GDM1 (cell line): Measurements from ENCODE around the gene FAM76B.
"Not testable (repeated sequence)": the region's sequence is repeated elsewhere in the genome, so short reads cannot be mapped to it uniquely, and the experiment has no call there.

Source experiments
- DNase-seq: peaks from one replicate; lab custom pipeline; 2025; lab: John Stamatoyannopoulos, UW

The FAM76B gene

GRCh38 chr11:95789506-95790122 is at the start of gene FAM76B:
Gene FAM76B, minus strand, starts transcription at chr11:95789782. Its CDS starts 304 bp downstream, at chr11:95789478.
- DNase-seq, result peak; percentile 99

GRCh38 chr11:95835768-95836488 is 46.3 kb upstream of the FAM76B start:
- DNase-seq, result peak; percentile 11

GRCh38 chr11:95835351-95835750 is 45.8 kb upstream of the FAM76B start:
- no peak for DNase-seq

- DNase-seq, result no peak
These were observed 43.8 kb upstream of the FAM76B start for GRCh38 chr11:95833378-95833777.

DNA sequence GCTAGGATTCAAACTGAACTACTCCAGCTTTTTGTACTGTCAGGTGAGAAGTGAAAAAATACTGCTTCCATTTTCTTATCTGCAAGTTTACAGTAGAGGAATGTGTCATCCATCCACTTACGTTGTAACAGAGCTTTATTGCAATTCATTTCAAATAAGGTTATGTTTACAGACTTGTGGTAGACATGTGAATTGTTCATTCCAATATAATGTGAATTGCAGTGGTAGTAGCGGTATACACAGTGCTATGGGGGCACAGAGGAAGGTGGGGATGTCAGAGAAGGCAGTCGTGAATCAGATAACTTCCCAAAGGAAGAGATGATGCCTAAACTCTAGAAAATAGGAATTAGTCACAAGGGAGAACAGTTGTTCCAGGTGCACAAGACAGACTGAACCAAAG is 43.2 kb upstream of the FAM76B start:
- no peak for DNase-seq

- DNase-seq, result no peak
These were observed 41.8 kb upstream of the FAM76B start for GRCh38 chr11:95831198-95831883.

DNA sequence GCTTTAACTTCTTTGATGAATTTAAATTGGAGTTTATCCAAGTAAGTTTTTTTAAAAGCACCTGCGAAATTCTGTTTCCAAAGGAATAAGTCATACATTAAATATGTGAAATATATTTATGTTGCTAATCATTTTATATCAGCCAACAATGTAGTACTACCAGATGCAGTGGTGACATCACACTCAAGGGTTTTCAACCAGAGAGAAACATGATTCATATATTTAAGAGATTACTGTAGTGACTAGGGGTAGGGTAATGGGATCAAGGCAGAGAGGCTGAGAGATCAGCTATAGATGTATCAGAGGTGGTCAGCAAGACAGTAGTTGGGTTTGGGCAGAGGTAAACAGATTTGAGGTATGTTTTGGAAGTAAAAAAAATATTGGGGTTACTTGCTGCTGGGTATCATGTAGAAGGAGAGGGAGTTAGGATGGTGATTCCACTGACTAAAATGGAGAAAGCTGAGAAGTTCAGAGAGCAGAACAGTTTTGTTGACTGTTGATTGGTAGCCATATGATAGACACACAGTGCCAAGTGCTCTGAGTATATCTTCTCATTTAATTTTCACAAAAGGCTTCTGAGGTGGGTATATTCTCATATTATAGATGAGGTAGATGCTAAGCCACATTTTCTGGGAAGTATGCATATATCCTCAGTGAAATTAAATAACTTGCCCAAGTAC is 40.1 kb upstream of the FAM76B start:
- no peak for DNase-seq

GRCh38 chr11:95827696-95828095 is 38.1 kb upstream of the FAM76B start:
- no peak for DNase-seq

- no peak for DNase-seq
These were observed 32.1 kb upstream of the FAM76B start for GRCh38 chr11:95821640-95822039.

DNA sequence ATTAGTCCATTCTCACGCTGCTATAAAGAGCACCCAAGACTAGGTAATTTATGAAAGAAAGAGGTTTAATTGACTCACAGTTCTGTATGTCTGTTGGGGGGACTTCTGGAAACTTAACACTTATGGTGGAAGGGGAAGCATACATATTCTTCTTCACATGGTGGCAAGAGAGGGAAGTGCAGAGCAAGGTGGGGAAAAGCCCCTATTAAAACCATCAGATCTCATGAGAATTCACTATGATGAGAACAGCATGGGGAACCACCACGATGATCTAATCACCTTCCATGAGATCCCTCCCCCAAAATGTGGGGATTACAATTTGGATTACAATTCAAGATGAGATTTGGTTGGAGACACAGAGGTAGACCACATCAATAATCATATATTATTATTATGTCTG is 26.5 kb upstream of the FAM76B start:
- no peak for DNase-seq

DNA sequence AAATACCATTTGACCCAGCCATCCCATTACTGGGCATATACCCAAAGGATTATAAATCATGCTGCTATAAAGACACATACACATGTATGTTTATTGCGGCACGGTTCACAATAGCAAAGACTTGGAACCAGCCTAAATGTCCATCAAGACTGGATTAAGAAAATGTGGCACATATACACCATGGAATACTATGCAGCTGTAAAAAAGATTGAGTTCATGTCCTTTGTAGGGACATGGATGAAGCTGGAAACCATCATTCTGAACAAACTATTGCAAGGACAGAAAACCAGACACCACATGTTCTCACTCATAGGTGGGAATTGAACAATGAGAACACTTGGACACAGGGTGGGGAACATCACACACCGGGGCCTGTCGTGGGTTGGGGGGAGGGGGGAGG is 21.5 kb upstream of the FAM76B start:
- not testable (repeated sequence) for DNase-seq

GRCh38 chr11:95806464-95806863 is 16.9 kb upstream of the FAM76B start:
- not testable (repeated sequence) for DNase-seq

DNA sequence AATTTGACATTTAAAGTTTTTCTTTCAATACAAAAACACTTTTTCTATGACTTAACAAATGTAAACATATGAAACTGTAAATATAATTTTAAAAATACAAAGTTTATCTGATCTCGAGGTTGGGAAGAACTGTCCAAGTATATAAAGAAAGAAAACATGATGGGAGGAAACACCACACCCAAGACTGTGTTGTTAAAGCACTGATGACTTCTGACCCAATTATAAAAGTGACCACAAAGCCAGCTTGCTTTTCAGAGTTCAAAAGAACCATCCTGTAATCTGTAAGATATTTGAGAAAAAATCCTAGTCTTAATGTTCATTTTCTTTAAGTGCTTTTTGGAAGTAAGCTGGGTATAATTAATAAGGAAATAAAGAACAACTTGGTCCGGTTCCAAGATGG is 16.3 kb upstream of the FAM76B start:
- DNase-seq, result no peak

DNA sequence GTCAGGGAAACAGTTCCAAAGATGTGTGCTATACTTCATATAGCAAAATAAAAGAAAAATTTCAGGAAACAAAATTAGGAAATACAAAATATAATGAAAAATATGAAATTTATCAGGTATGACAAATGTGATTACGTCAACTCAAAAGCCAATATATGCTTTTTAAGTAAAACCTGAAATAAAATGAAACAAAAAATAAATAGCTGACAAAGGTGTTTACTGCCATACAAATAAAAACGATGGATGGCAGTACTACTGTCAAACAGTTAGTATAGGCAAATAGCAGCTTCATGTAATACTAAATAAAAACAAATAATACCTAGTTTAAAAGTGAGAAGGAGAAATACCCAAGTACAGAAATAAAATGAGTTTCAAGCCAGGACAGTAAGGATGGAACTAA is 14.4 kb upstream of the FAM76B start:
- no peak for DNase-seq

DNA sequence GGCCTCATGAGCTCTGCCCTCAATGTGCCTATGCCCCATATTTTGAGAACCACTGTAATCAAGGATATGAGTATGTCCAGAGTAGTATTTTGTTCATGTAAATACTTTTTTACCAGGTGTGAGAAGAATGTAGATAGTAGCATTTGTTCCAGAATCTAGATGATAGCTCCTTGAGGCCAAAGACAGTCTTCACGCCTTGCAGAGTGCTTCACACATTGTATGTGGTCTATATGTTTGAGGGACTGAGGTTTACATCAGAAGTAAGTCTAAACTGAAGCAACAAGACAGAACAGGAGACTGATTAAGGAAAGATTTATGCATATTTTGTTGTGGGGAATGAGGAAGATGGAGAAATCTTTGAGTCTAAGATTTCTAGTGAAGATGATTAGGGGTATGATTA is 13.2 kb upstream of the FAM76B start:
- no peak for DNase-seq

GRCh38 chr11:95800438-95800837 is 10.9 kb upstream of the FAM76B start:
- no peak for DNase-seq

DNA sequence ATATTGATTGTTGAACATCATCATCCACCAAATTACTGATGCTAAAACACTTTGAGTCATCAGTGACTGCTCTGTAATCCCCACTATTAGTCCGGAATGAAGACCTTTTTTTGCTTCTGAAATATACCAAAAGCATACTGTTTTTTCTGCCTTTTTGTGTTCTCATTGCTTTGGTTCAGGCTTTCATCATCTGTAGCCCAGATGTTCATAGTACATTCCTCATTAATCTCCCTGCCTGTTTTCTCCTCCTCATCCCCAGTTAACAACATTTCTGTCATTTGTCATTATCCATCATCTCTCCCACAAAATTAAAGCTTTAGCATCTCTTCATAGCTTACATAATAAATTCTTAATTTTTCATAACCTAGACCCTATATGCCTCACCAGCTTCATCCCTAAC is 10.0 kb upstream of the FAM76B start:
- DNase-seq, result no peak

DNA sequence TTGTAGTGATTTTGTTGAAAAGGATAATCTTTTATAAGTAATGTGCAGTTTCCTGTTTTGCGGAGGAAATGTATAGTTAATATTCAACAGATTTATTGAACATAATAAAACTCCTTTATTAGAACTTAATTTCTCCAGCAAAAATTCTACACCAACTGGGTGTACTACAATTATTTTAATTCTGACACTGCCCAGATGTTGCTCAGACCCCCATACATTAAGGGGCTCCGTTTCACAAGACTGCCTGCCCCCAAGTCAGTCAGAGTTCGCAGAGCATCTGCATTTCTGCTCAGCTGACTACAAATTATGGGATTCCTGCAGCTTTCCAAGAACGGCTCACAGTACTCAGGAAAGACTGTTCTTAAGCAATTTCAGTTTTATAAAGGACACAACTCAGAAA is 6.9 kb upstream of the FAM76B start:
- no peak for DNase-seq

- no peak for DNase-seq
These were observed 6.2 kb upstream of the FAM76B start for GRCh38 chr11:95795627-95796295.

DNA sequence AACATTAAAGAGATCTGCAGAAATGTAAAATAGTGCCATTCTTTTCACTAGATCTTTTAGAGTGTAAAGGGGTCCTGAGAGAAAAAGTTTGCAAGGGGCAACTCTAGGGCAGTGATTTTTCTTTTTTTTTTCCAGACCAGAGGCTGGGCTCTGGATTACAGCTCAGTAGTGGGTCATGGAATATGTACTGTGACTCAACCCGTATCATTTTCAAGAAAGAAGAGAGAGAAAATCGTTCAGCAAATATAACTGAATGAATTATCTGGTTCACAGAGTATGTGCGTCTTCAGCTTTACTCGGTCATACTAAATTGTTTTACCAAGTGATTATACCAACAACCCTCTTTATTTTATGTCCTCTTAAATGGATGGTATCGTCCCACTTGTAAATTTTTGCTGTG is 4.5 kb upstream of the FAM76B start:
- DNase-seq, result no peak

DNA sequence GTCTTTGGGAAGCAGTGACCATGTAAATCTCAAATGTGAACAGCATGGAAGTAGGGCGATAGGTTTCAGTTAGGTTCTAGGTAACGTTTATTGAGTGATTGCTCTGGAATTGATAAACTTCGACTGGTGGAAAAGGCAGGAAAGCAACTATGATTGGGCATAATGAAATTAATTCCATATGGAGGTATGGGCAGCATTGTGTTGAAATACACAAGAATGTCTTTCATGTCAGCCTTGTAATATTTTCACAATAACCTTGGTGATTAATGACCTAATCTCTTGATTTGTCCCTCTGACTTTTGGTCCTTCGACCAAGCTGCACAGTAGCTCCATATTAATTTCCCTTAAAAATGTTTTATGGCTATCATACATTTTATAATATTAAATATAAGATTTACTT is 3.5 kb upstream of the FAM76B start:
- no peak for DNase-seq

DNA sequence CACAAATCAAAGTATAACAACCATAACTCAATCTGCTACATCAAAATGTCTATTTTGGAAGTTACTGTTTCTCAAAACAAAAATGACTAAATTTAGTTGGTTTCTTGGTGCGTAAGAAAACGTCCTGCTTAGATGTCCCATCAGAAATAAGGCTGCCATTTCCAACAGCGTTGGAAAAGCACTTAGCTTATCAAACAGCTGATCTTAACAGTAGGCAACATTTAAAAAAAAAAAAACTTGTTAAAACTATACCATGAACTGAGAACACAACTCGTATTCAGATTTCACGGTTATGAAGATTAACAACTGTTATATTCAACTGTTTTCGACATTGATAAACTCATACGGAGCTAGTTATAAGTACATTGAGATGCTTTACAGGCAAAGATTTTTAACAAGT is 3.1 kb upstream of the FAM76B start:
- no peak for DNase-seq
